GM18519 (cell line): ENCODE data around the gene ANO9.

ENCODE experiments used
- ATAC-seq: cut with Tn5 transposase; IDR thresholded peaks from one replicate; pipeline ENCODE4 v1.9.1; 2021; ENCODE audit warnings: mild to moderate bottlenecking, moderate library complexity; ENCODE audit not compliant: unreplicated experiment, low FRiP score

The ANO9 gene

DNA sequence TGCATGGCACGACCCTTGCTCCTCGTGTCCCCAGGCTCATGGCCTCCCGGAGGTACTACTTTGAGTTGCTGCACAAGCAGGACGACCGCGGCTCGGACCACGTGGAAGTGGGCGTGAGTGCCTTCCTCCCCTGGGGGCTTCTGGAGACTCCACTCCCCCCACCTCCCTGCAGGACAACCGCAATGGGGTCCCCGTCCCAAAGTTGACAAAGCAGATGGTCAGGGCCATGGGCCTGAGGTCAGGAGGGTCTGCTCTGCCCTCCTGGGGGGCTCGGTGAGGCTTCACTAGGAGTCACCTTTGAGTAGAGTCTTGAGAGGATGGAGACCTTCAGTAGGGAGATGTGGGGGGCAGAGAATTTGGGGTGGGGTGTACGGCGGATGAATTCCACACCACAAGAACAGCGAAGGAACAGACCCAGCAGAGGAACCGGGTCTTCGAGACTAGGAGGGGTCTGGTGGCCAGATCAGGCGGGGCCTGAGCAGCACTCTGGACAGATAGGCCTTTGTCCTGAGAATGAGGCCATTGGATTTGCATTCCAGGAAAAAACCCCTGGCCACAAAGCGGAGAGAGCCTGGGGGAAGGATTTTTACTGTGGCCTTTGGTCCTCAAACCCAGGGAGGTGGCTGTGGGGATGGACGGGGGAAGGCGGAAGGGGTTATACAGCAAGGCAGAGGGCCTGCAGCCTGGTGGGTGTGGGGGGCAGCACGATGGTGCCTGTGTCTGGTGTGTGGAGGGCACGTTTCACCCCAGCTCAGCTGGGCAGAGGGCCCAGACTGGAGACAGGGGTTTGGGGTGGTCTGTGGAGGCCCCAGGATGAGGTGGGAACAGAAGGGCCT, 67.9 kb downstream of the ANO9 start:
- no peak for ATAC-seq

DNA sequence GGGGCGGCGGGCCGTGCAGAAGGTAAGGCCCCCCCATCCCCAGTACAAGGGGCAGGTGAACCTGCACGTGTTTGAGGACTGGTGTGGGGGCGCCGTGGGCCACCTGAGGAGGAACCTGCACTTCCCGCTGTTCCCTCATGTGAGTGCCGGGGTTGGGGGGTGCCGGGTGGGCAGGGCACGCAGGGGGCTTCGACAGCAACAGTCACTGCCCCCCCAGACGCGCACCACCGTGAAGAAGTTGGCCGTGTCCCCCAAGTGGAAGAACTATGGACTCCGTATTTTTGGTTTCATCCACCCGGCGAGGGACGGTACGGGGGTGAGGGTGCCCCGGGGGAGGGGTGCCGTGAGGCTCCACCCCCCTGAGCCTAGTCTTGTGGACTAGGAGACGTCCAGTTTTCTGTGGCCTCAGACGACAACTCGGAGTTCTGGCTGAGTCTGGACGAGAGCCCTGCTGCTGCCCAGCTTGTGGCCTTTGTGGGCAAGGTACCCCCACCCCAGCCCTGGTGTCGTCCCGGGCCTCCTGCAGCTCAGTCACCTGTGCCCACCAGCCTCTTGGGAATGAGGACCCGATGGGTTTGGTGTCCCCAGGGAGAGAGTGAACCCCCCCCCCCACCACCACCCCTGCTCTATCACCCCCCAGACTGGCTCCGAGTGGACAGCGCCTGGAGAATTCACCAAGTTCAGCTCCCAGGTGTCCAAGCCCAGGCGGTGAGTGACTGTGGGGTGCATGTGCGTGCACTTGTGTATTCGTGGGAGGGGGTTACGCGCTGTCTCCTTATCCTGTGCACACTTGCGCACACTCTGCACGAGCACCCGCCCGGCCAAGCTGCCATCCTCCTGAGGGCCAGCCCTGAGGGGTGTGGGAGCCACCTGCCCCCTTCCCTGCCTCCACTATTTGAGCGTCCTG, 68.7 kb downstream of the ANO9 start:
- ATAC-seq, result no peak

DNA sequence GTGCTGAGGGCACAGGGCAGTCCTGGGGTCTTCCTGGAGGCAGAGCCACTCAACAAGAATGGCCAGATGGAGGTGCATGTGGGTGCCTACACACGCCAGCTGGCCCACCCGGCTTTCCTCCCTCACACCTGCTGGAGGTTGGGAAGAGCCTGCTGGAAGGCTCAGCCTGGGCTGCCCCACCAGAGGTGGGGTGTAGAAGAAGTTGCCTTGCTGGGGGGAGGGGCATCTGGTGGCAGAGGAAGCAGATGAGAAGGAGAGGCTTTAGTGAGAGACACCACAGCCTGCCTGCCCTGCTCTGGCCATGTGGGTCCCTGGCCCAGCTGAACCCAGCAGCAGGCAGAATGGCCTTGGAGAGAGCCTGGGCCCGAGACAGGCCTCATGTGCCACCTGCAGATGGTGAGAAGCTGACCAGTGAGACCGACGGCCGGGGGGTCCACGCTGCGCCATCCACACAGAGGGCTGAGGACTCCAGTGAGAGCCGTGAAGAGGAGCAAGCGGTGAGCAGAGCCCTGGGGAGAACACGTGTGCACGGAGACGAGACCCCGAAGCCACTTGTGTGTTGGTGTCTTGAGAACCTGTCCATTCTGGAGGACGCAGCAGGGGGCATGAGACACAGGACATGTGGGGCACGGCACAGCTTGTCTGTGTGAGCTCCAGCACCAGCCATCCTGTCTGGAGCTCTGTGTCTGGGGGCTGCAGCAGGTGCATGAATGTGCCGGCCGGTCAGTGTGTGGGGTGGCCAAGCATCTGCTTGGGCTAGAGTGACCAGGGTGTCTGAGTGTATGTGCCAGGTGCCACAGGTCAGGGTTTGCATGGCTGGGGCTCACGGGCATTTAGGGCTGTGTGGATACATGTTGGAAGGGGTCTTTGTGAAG, 69.9 kb downstream of the ANO9 start:
- ATAC-seq, result no peak

DNA sequence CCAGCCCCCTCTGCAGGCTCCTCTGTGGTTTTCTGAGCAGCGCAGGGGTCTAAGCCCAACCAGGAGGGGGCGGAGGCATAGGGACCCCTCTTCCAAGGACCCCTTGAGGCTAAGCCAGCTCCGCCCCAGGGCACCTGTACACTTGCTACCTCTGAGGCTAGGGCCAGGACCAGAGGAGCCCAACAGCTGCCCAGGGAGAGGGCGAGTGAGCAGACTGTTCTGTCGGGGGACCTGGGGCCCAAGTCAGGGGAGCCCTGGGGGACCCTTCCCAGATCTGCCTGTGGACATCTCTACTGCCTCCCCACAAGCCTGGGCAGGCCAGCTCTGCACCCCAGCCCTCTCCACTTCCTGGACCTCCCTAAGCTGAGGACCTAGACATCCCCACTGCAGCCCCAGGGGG, 70.8 kb downstream of the ANO9 start:
- ATAC-seq, result no peak

DNA sequence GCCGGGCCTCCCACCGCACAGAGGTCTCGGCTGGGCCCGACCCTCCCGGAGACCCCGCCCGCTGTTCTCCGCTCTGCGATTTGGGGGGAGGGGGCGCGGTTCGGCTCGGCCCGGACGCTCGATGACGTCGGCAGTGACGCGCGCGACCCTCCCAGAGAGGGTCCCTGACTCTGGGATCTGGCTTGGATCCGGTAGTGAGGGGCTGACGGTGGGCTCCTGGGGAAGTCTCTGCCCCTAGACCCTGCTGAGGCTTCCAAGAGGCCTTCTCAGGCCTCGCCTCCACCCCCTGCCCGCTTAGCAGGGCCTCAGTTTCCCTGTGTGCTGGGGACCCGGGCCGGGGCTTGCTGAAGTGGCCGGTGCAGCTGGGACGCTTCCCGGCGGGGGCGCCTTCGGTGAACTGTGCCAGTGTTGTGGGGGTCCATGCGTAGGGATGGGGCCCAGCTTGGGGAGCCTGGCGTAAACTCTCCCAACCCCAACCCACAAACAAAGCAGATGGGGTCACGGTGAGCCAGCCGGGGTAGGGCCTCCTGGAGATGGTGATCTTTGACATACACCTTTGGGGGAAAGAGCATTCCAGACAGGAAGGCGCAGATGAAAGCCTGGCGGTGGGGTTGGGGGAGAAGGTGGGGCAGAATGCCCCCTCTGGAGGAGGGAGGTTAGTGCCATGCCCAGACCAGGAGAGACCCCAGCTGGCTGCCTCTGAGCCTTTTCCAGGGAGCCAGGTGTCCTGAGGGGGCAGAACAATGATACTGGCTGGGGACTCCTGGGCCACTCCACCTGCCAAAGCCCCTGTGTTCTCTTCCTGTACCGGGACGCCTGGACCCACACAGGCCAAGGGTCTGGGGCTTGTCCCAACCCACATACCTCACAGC, 71.5 kb downstream of the ANO9 start:
- ATAC-seq, result no peak

DNA sequence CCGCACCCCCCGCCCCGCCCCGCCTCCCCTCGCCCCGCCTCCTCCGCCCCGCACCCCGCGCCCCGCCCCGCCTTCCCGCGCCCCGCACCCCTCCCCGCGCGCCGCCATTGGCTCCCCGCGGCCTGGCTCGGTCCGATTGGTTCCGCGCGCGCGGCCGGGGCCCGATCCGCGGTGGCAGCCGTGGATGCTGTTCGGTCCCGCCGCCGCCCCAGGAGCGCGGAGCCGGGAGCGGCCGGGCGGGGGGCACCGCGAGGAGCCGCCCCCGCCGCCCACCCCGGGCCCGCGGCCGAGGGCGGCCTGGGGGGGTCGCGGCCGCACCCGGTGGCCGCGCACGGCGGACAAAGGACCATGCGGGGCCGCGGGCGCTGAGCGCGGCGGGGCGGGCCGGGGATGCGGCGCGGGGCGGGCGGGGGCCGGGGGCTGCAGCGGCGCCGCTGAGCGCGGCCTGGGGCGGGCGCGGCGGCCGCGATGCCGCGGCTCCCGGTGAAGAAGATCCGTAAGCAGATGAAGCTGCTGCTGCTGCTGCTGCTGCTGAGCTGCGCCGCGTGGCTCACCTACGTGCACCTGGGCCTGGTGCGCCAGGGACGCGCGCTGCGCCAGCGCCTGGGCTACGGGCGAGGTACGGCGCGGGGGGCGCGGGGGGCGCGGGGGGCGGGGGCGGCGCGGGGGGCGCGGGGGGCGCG, 72.3 kb downstream of the ANO9 start, which contains the start of gene B4GALNT4:
Gene B4GALNT4 (plus strand): TSS at position 164 of the 683 bp plus-strand sequence. CDS start 305 bp downstream, at position 469.
- ATAC-seq, result no peak

DNA sequence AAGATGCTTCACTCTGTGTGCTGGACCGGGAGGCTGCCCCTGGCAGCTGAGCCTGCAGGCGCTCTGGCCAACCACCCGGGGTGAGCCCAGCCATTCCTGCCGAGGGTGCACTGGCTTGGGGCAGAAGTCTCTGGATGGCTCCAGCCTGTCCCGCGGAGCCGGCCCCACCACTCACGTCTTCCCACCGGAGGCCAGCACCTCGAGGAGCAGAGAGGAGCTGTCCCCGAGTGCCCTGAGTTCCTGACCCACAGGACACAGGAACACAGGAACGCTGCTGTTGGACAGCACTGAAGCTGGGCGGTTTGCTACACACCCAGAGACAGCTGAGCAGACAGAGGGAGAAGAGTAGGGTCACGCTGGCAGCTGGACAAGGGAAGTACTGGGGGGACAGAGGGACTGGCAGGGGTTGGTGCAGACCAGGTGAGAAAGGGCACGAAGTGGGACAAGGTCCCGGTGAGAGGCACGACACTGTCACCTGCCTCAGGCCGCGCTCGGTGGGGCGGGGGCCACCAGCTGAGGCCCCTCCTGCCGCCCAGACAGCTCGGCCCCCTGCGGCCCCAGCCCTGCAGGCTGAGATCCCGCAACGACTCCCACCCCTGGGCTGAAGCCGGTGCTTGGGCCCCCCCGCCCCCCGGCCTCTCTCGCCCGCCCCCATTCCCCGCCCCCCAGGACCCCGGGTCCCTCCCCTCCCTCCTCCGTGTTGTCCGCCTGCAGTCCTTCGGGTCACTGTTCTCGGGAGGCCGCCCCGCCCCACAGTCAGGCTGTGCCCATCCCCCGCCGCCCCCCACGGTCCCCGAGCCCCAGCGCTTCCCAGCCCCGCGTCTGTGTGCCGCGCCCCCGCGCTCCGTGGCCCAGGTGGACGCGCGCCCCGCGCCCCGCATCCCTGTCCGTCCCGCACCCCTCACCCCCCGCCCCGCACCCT, 73.1 kb downstream of the ANO9 start:
- no peak for ATAC-seq

DNA sequence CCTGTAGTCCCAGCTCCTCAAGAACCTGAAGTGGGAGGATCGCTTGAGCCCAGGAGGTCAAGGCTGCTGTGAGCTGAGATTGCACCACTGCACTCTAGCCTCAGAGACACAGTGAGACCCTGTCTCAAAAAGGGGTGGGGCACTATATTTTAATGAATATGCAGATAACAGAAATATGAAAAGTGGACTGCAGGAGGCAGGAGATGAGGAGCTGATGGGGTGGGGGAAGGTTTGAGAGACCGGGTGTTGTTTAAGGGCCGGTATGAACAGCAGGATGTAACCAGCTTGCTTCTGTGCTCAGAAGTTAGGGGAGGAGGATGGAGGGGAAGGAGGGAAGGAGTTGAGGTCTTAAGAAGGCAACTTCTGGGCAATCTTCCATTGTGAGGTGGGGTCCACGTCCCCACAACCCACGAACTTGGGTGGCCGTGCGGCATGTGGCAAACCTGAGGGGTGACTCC, 73.8 kb downstream of the ANO9 start:
- no peak for ATAC-seq
